Measurements from ENCODE around the gene ZNF630.
"Not testable (repeated sequence)": the region's sequence is repeated elsewhere in the genome, so short reads cannot be mapped to it uniquely, and the experiment has no call there.

The ZNF630 gene

GRCh38 chrX:48028091-48028490 is 43.3 kb downstream of the ZNF630 start:
- FAIRE-seq: no peak

DNA sequence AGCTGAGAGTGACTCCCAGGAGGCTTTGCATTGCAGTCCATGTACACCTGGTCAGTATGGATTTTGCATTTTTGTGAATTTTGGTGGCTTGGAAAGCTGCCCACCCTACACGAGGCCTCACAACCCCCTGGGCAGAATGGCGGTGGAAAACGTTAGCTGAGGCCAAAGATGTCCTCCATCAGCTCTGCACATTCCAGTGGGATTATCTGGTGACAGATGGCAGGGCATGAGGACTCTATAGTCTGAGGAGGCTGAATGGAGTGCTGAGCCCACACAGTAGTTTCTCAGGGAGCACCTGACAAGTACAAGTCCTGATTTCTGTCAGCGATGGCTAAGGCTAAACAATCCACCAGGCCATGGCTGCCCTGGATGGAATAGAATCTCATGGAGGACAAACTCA is 43.9 kb downstream of the ZNF630 start:
- not testable (repeated sequence) for FAIRE-seq

GRCh38 chrX:48025561-48025960 is 45.9 kb downstream of the ZNF630 start:
- no peak for FAIRE-seq

DNA sequence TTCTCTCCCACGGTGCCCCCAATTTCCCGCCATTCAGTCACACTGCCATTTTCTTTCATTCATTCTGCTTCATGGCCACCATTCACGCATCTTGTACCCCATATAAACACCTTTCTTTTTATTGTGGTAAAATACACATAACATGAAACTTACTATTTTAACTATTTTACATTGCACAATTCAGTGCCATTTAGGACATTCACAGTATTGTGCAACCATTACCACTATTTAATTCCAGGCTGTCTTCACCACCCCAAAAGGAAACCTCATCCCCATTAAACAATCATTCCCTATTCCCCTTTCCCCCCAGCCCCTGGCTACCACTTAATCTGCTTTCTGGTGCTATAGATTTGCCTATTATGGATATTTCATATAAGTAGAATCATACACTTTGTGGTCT is 48.7 kb downstream of the ZNF630 start:
- no peak for FAIRE-seq

DNA sequence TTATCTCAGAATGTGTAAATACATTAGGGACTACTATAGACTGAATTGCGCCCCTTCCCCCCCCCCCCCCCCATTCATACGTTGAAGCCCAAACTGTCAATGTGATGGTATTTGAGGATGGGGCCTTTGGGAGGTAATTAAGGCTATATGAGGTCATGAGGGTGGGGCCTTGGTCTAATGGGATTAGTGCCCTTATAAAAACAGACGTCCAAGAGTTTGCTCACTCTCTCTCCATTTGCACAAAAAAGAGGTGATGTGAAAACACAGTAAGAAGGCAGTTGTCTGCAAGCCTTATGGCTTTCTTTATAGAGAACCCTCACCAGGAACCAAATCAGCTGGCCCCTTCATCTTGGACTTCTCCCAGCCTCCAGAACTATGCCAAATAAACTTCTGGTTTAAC is 49.3 kb downstream of the ZNF630 start:
- no peak for FAIRE-seq

DNA sequence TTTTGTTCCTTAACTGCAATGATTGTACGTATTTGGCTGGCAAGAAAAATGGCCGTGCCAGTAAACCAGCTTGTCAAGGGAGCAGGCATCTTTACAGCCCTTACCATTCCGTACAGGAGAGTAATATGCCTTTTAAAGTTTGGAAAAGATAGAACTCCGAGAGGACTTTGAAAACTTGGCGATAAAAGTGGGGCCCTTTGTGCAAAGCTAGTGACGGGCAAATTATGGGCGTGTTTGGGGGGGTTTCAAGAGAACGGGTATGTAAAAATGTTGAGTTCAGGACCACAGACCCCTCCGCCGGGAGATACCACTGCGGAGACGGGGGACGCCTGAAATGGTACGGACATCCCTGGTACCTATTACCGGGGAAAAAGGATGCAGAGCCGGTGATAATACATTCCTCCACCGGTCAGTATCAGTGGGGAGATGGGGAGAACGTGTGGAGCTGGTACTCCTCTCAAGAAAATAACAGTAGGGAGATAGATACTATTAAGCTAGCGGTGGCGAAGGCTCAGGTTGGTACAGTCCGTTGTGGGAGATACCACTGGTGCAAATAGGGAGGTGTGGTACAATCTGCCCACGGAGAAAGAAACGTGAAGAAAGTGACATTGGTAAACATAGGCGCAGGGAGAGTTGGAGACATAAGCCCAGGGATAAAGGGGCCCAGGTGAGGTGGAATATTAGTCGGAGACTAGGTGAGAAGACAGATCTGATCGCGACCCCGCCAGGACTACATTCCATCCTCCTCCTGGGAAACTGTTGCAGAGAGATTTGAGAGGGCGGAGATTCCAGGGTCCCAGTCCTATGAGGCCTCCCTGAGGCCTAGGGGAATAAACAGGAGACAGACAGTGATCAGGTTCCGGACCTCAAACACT is 50.2 kb downstream of the ZNF630 start:
- FAIRE-seq: no peak

DNA sequence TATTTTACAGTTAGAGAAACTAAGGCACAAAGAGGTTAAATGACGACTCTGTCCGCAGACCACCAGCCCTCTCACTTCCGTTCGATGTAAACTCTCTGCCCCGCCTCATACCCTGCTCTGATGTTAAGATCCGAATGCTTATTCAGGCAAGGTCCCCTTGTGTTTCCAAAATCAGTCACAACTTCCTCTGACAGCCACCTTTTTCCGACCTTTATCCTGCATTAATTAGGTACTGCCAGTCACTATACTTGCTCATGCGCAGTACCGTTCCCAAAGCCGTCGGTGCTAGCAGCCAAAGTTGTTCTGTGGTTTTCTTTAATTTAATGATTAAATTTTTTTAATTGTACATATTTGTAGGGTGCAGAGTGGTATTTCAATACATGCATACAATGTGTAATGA is 51.0 kb downstream of the ZNF630 start:
- FAIRE-seq: peak; percentile 89

DNA sequence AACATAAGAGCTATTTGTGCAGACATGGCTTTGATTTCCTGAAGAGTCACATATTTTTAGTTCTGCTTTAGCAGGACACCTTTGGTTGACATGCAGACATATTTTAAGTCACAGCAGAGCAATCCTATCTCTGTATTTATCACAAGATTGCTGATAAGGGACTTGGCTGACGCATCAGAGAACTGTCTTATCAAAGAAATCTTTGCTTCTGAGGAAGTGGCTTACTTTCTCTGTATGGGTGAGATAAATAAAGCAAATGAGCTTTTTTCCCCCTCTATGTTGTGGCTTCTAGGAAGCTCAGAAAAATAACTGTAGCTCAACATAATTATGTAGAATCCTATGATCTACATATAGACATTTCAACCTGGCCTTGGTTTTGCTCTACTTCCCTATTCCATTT is 51.5 kb downstream of the ZNF630 start:
- FAIRE-seq: peak; percentile 36

- not testable (repeated sequence) for FAIRE-seq
These were observed 54.7 kb downstream of the ZNF630 start for GRCh38 chrX:48016583-48017310.

- FAIRE-seq: not testable (repeated sequence)
These were observed 61.9 kb downstream of the ZNF630 start for GRCh38 chrX:48009445-48009960.

Data from colon (tissue), 2 donors.